DOHH2 (cell line): ENCODE results near the gene CHMP6.

Experiments used
- H3F3A ChIP-seq: fragments of 200-600 bp; sonication (generic), shearing (Covaris generic); 2 replicates; pipeline ENCODE4 v1.6.0; 2016; ENCODE audit warnings: antibody characterized with exemption, mild to moderate bottlenecking; ENCODE audit not compliant: control insufficient read depth, insufficient read depth
- H3K27ac ChIP-seq: fragments of 200-600 bp; sonication (generic); 2 replicates; pipeline ENCODE4 v1.5.1; 2014; ENCODE audit warnings: low read depth, mild to moderate bottlenecking, low read length, moderate library complexity
- H3K27me3 ChIP-seq: fragments of 200-600 bp; sonication (generic); 2 replicates; pipeline ENCODE4 v1.6.1; 2014; ENCODE audit warnings: mild to moderate bottlenecking, low read length, mixed read lengths; ENCODE audit not compliant: control insufficient read depth
- H3K36me3 ChIP-seq: fragments of 200-600 bp; sonication (generic); 2 replicates; pipeline ENCODE4 v1.6.1; 2014; ENCODE audit warnings: mild to moderate bottlenecking, low read length, moderate library complexity, mixed read lengths; ENCODE audit not compliant: control insufficient read depth
- H3K4me1 ChIP-seq: fragments of 200-600 bp; sonication (generic); 2 replicates; pipeline ENCODE4 v1.6.1; 2014; ENCODE audit warnings: mild to moderate bottlenecking, low read length, mixed read lengths; ENCODE audit not compliant: control insufficient read depth
- H3K4me2 ChIP-seq: fragments of 200-600 bp; sonication (generic); 2 replicates; pipeline ENCODE4 v1.6.0; 2014; ENCODE audit warnings: mild to moderate bottlenecking, low read length, moderate library complexity
- H3K4me3 ChIP-seq: fragments of 200-600 bp; sonication (generic); 2 replicates; pipeline ENCODE4 v1.5.1; 2014; ENCODE audit warnings: mild to moderate bottlenecking, low read length, mixed read lengths
- H3K79me2 ChIP-seq: fragments of 200-600 bp; sonication (generic); 2 replicates; pipeline ENCODE4 v1.6.1; 2014; ENCODE audit warnings: mild to moderate bottlenecking, low read length, mixed read lengths; ENCODE audit not compliant: control insufficient read depth
- H3K9me2 ChIP-seq: fragments of 200-600 bp; sonication (generic); replicated peaks from 2 replicates; pipeline ENCODE4 v1.6.1; 2014; ENCODE audit warnings: mild to moderate bottlenecking, low read length, mixed read lengths; ENCODE audit not compliant: control insufficient read depth
- H3K9me3 ChIP-seq: fragments of 200-600 bp; sonication (generic); 2 replicates; pipeline ENCODE4 v1.6.1; 2014; ENCODE audit warnings: antibody characterized with exemption, low read length, mixed read lengths; ENCODE audit not compliant: control insufficient read depth, insufficient read depth
- H4K20me1 ChIP-seq: fragments of 200-600 bp; sonication (generic); 2 replicates; pipeline ENCODE4 v1.6.0; 2014; ENCODE audit warnings: low read depth, mild to moderate bottlenecking, antibody characterized with exemption, low read length, moderate library complexity; ENCODE audit not compliant: control insufficient read depth, insufficient read depth
- CTCF ChIP-seq: fragments of 200-600 bp; sonication (generic); IDR thresholded peaks from one replicate; pipeline ENCODE4 v1.5.1; 2014; ENCODE audit warnings: antibody characterized with exemption, mild to moderate bottlenecking, low read depth, low read length; ENCODE audit not compliant: poor library complexity, severe bottlenecking
- EZH2phosphoT487 ChIP-seq: fragments of 200-600 bp; sonication (generic); IDR thresholded peaks from 2 replicates; pipeline ENCODE4 v1.6.1; 2017; ENCODE audit warnings: borderline replicate concordance, mild to moderate bottlenecking, antibody characterized with exemption, low read length, moderate library complexity, mixed read lengths

CHMP6 gene

GRCh38 chr17:81046132-81046769 is 54.6 kb downstream of the CHMP6 start:
- H3K79me2 ChIP-seq, result no peaks in the 10 kb centered on the region
- no peak overlapping the region for H3K27ac ChIP-seq

DNA sequence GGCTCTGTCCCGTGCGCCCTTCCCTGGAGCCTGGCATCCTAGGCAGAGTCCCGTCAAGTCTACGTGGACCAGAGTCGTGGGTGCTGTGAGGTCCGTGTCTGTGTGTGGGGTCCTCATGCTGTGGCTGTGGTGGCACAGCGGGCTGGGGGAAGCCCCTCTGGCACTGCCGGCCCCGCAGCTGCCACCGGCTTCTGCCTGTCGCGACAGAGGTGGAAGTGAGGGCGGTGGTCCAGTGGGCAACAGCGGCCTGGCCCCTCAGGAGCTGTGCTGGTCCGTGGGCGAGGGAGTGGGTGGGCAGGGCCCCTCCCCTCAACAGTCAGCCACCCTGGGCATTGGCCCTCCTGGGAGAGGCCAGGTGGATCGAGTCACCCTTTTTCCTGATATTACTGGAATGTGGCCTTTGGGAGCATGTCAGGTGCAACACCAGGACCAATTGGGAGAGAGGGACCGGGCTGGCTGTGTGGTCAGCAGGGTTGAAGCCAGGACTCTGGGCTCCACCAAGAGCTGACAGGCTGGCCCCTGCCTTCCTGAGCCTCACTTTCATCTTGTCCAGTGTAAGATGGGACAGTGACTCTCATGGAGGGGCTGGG is 55.2 kb downstream of the CHMP6 start:
- no peaks in the 10 kb centered on the region; the same call in 1 of the 2 replicates for H4K20me1 ChIP-seq
- no peaks in the 10 kb centered on the region for H3K9me2 ChIP-seq
- no peak overlapping the region for H3K27ac ChIP-seq
- TF ChIP-seq CTCF, result no peak
- no peak for TF ChIP-seq EZH2phosphoT487
- H3K9me3 ChIP-seq, result no peaks in the 10 kb centered on the region
- no peak overlapping the region for H3K4me3 ChIP-seq
- H3F3A ChIP-seq, result no peaks in the 10 kb centered on the region
- H3K36me3 ChIP-seq, result no peaks in the 10 kb centered on the region
- H3K27me3 ChIP-seq, result no peaks in the 10 kb centered on the region
- H3K4me1 ChIP-seq, result no peaks in the 10 kb centered on the region
- no peak overlapping the region for H3K4me2 ChIP-seq
- H3K79me2 ChIP-seq, result no peaks in the 10 kb centered on the region

More at GRCh38 chr17:81046132-81046769, 54.6 kb downstream of the CHMP6 start:
- Histone ChIP-seq H3K4me1 (no peaks in the 10 kb centered on the region), H3K9me2 (no peaks in the 10 kb centered on the region), H3K4me2 (no peak overlapping the region), H3F3A (no peaks in the 10 kb centered on the region), H3K36me3 (no peaks in the 10 kb centered on the region), H3K27me3 (no peaks in the 10 kb centered on the region), H3K9me3 (no peaks in the 10 kb centered on the region), H3K4me3 (no peak overlapping the region), H4K20me1 (no peaks in the 10 kb centered on the region; the same call in 1 of the 2 replicates)
- TF ChIP-seq CTCF (no peak), EZH2phosphoT487 (no peak)

DNA sequence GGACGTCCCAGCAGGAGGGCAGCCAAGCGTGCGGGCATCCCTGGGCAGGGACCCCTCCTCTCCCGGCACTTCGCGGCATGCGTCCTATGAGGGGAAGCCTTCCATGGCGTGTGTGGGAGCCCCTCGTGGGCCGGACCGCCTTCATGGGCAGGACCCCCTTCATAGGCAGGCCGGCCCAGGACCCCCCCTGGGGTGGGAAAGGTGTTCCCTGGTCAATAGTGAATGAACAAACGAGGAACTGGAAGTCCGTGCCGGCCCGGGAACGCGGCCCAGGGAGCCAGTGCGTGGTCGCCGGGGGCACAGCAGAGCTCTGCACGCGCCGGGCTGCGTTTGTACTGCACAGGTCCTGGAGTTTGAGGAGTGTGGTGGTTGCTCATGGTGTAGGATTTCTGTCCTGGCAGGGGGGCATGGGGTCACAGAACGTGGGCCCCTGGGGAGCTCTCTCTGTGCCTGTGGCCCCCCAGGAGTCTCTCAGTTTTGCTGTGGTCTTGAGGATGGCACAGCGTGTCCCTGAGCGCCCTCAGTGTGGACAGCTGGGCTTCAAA is 57.3 kb downstream of the CHMP6 start:
- no peak for TF ChIP-seq CTCF
- no peak for TF ChIP-seq EZH2phosphoT487
- Histone ChIP-seq H4K20me1 (no peaks in the 10 kb centered on the region; the same call in 1 of the 2 replicates), H3K9me3 (no peaks in the 10 kb centered on the region), H3K4me2 (no peak overlapping the region), H3K27ac (no peak overlapping the region), H3K36me3 (no peaks in the 10 kb centered on the region), H3K4me1 (no peaks in the 10 kb centered on the region), H3K9me2 (no peaks in the 10 kb centered on the region), H3K4me3 (no peak overlapping the region), H3K79me2 (no peaks in the 10 kb centered on the region), H3K27me3 (no peaks in the 10 kb centered on the region), H3F3A (no peaks in the 10 kb centered on the region)
